Common myeloid progenitor, CD34-positive (primary cell): ENCODE measurements around the gene RPL13.

Source experiments
- CTCF ChIA-PET: fragments of 350-600 bp; sonication (Branson Sonifier 250); formaldehyde crosslinking; loops from one replicate; lab custom pipeline; 2021; ENCODE audit warnings: antibody characterized with exemption; lab: Charles Lee
- POLR2A ChIA-PET: fragments of 350-600 bp; sonication (Branson Sonifier 250); formaldehyde crosslinking; loops from one replicate; lab custom pipeline; 2021; ENCODE audit warnings: antibody characterized with exemption; lab: Charles Lee
- DNase-seq, 3 donors: peaks; one replicate each; pipeline versions ENCODE4 v3.0.0 to v3.0.0-alpha.2; 2013
- H3K27ac ChIP-seq, 2 experiments: 1 replicate in 1 of 2; 2 replicates in 1 of 2; pipeline ENCODE4 v1.7.0; 2013; ENCODE audit warnings: inconsistent platforms in 2 of 2, low read length in 2 of 2, mild to moderate bottlenecking in 2 of 2, low read depth in 1 of 2, moderate library complexity in 1 of 2; ENCODE audit not compliant: severe bottlenecking in 2 of 2, insufficient read depth in 1 of 2, poor library complexity in 1 of 2
- H3K27me3 ChIP-seq, 5 experiments: replicated peaks in 2 of 5; 1 replicate in 3 of 5; 2 replicates in 2 of 5; pipeline versions ENCODE4 v1.6.1 to v1.7.0; 2013; ENCODE audit warnings: low read length in 4 of 5, mild to moderate bottlenecking in 2 of 5, moderate library complexity in 2 of 5, inconsistent platforms in 1 of 5; ENCODE audit not compliant: insufficient read depth in 5 of 5, control insufficient read depth in 4 of 5
- H3K36me3 ChIP-seq, 4 experiments: 1 replicate in 2 of 4; 2 replicates in 2 of 4; pipeline versions ENCODE4 v1.6.1 to v1.7.0; 2013; ENCODE audit warnings: low read length in 3 of 4, control low read depth in 1 of 4, mild to moderate bottlenecking in 1 of 4; ENCODE audit not compliant: control insufficient read depth in 4 of 4, insufficient read depth in 4 of 4
- H3K4me1 ChIP-seq, 4 experiments: 1 replicate in 3 of 4; 2 replicates in 1 of 4; pipeline versions ENCODE4 v1.6.1 to v1.7.1; 2013; ENCODE audit warnings: low read length in 3 of 4, mild to moderate bottlenecking in 3 of 4, control low read depth in 1 of 4, inconsistent platforms in 1 of 4, moderate library complexity in 1 of 4; ENCODE audit not compliant: control insufficient read depth in 4 of 4, insufficient read depth in 4 of 4; ENCODE audit errors: control extremely low read depth in 1 of 4
- H3K4me3 ChIP-seq, 7 experiments: 1 replicate in 4 of 7; 2 replicates in 3 of 7; pipeline versions ENCODE4 v1.5.1 to v1.7.0; 2013; ENCODE audit warnings: mild to moderate bottlenecking in 7 of 7, low read length in 6 of 7, moderate library complexity in 6 of 7, inconsistent platforms in 2 of 7, low read depth in 2 of 7, control low read depth in 1 of 7; ENCODE audit not compliant: insufficient read depth in 4 of 7, control insufficient read depth in 1 of 7; ENCODE audit errors: extremely low read depth in 1 of 7
- H3K9me3 ChIP-seq, 5 experiments: 1 replicate in 4 of 5; 2 replicates in 1 of 5; pipeline versions ENCODE4 v1.6.1 to v1.7.1; 2013; ENCODE audit warnings: low read length in 4 of 5, mild to moderate bottlenecking in 2 of 5, inconsistent platforms in 1 of 5, low read depth in 1 of 5, moderate library complexity in 1 of 5; ENCODE audit not compliant: control insufficient read depth in 4 of 5, insufficient read depth in 2 of 5; ENCODE audit errors: control extremely low read depth in 1 of 5
- WGBS: methylation state at CpG from one replicate; pipeline ENCODE4 v1.1.5; 2013; ENCODE audit not compliant: insufficient coverage; 5-methylcytosine and 5-hydroxymethylcytosine counted together

Gene RPL13

GRCh38 chr16:89577055-89577759 lies 16.7 kb downstream of the RPL13 start:
- Histone ChIP-seq H3K4me3 (no peak overlapping the region), H3K9me3 (peaks cover 0 to 9% (median 0%) of the 10 kb centered on the region in 5 experiments), H3K27me3 (peaks cover 0 to 39% (median 2%) of the 10 kb centered on the region in 5 experiments), H3K36me3 (no peaks in the 10 kb centered on the region), H3K4me1 (peaks cover 0 to 32% (median 27%) of the 10 kb centered on the region in 4 experiments), H3K27ac (no peak overlapping the region)
- CTCF ChIA-PET, result no interaction called here
- POLR2A ChIA-PET, result no interaction called here
- 93% methylated on average over 21 of the region's 25 CpGs for WGBS
- DNase-seq, result no peak

DNA sequence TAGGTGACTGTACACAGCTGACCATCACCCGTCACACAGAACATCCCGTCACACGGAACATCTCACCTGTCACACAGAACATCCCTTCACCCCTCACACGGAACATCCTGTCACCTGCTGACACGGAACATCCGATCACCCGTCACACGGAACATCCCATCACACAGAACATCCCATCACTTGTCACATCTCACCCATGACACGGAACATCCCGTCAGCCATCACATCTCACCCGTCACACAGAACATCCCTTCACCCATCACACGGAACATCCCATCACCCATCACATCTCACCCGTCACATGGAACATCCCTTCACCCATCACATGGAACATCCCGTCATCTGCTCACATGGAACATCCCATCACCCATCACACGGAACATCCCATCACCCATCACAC lies 18.9 kb downstream of the RPL13 start:
- H3K4me1 ChIP-seq, result peaks cover 0 to 23% (median 15%) of the 10 kb centered on the region in 4 experiments
- H3K36me3 ChIP-seq, result no peaks in the 10 kb centered on the region
- DNase-seq, result no peak
- H3K27ac ChIP-seq, result no peak overlapping the region
- ChIA-PET CTCF (interaction anchor here (0.6 kb wide), 1 partner anchor 70 kb away, joined by 3 read pairs; no protein-coding TSS in a partner anchor), POLR2A (no interaction called here)
- peaks cover 0 to 9% (median 0%) of the 10 kb centered on the region in 5 experiments for H3K9me3 ChIP-seq
- 91% methylated on average over 14 of the region's 15 CpGs for WGBS
- H3K27me3 ChIP-seq, result peaks cover 0 to 32% (median 2%) of the 10 kb centered on the region in 5 experiments
- H3K4me3 ChIP-seq, result no peak overlapping the region

- H3K4me3 ChIP-seq, result no peak overlapping the region
- peaks cover 0 to 9% (median 2%) of the 10 kb centered on the region in 4 experiments for H3K4me1 ChIP-seq
- no peak overlapping the region for H3K27ac ChIP-seq
- peaks cover 0 to 15% (median 0%) of the 10 kb centered on the region in 5 experiments for H3K27me3 ChIP-seq
- POLR2A ChIA-PET, result no interaction called here
- CTCF ChIA-PET, result no interaction called here
- no peak for DNase-seq
- H3K9me3 ChIP-seq, result peaks cover 0 to 9% (median 0%) of the 10 kb centered on the region in 5 experiments
- H3K36me3 ChIP-seq, result no peaks in the 10 kb centered on the region
- WGBS, result 92% methylated on average over 28 of the region's 33 CpGs
Measured at GRCh38 chr16:89581045-89581695, 20.7 kb downstream of the RPL13 start.

DNA sequence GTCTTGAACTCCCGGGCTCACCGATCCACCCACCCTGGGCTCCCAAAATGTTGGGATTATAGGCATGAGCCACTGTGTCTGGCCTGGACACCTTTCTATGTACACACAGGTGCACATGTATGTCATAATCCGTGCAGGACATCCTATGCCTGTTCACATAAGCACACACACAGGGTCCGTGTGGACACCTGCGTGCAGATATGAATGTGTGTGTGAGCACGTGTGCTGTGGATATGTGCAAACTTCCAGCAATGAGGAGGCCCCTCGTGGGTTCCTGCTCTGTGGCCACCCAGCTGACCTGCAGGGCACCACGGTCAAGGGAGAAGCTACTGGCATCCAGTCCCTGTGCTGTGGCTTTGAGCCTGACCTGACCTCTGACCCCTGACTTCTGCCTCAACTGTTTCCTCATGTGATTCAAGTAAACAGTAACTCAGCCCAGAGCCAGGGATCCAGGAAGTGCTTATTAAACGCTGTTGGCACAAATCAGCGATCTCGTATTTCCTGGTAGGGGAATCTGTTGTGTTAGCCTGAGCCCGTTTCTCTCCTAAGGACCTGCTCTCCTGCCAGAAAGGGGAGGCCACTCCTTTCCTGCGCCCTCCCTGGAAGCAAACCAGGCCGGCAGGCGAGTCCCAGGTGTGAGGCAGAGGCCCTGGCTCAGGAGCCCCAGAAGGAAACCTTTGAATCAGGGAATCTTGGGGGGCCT lies 21.5 kb downstream of the RPL13 start:
- no peak for DNase-seq
- Histone ChIP-seq H3K9me3 (peaks cover 0 to 5% (median 0%) of the 10 kb centered on the region in 5 experiments), H3K4me1 (peaks cover 0 to 7% (median 2%) of the 10 kb centered on the region in 4 experiments), H3K27ac (no peak overlapping the region), H3K27me3 (peaks cover 0 to 7% (median 0%) of the 10 kb centered on the region in 5 experiments), H3K4me3 (no peak overlapping the region), H3K36me3 (no peaks in the 10 kb centered on the region)
- ChIA-PET POLR2A (no interaction called here), CTCF (no interaction called here)
- 64% methylated on average over 8 of the region's 15 CpGs for WGBS

- ChIA-PET POLR2A (no interaction called here), CTCF (no interaction called here)
- DNase-seq, result no peak
- Histone ChIP-seq H3K27me3 (peaks cover 0 to under 1% (median 0%) of the 10 kb centered on the region in 5 experiments), H3K4me3 (no peak overlapping the region), H3K36me3 (no peaks in the 10 kb centered on the region), H3K27ac (no peak overlapping the region), H3K4me1 (peaks cover 0 to 7% (median 2%) of the 10 kb centered on the region in 4 experiments), H3K9me3 (peaks cover 0 to 3% (median 0%) of the 10 kb centered on the region in 5 experiments)
- WGBS, result 95% methylated on average over 15 of the region's 19 CpGs
Measured at GRCh38 chr16:89582614-89583196, 22.2 kb downstream of the RPL13 start.

- ChIA-PET POLR2A (no interaction called here), CTCF (interaction anchor here (0.6 kb wide), 1 partner anchor 56 kb away, joined by 3 read pairs; no protein-coding TSS in a partner anchor)
- 93% methylated on average over 33 of the region's 36 CpGs for WGBS
Measured at GRCh38 chr16:89583197-89583894, 22.9 kb downstream of the RPL13 start.

More at GRCh38 chr16:89583197-89583894, 22.9 kb downstream of the RPL13 start:
- no peak for DNase-seq
- H3K4me1 ChIP-seq, result peaks cover 0 to 7% (median 2%) of the 10 kb centered on the region in 4 experiments
- H3K9me3 ChIP-seq, result peaks cover 0 to 3% (median 0%) of the 10 kb centered on the region in 5 experiments
- H3K4me3 ChIP-seq, result no peak overlapping the region
- no peaks in the 10 kb centered on the region for H3K36me3 ChIP-seq
- H3K27ac ChIP-seq, result no peak overlapping the region
- H3K27me3 ChIP-seq, result no peaks in the 10 kb centered on the region
